ENCODE results near the gene NEUROD6. TPM values are rescaled to one million over a fixed set of nuclear protein-coding genes. Genes with fewer than 3 reads are reported as not detected.

The NEUROD6 gene
- polyA plus RNA-seq, 3 donors = not detected

- DNase-seq = no peak
- Histone ChIP-seq H3K27ac (ENCODE audit: low read depth in 1 of 2, low read length in 2 of 2) (no peak overlapping the region), H3K4me3 (replicated peaks in 1 of 3; ENCODE audit: low read depth in 2 of 3, low read length in 3 of 3) (no peak overlapping the region), H3K4me2 (replicated peaks; ENCODE audit: extremely low read depth, low read length, poor library complexity, severe bottlenecking) (no peak overlapping the region), H3K9ac (ENCODE audit: insufficient read depth, low read length, poor library complexity, severe bottlenecking) (no peak overlapping the region), H4K20me1 (ENCODE audit: insufficient read depth, low read length) (no peaks in the 10 kb centered on the region), H2AFZ (ENCODE audit: insufficient read depth, low read depth, low read length, poor library complexity, severe bottlenecking) (no peak overlapping the region), H3K4me1 (ENCODE audit: control insufficient read depth in 1 of 2, insufficient read depth in 2 of 2, low read length in 2 of 2) (no peaks in the 10 kb centered on the region), H3K9me3 (replicated peaks in 1 of 2; ENCODE audit: control insufficient read depth in 1 of 2, insufficient read depth in 1 of 2, low read length in 2 of 2) (no peaks in the 10 kb centered on the region), H3K36me3 (replicated peaks in 1 of 2; ENCODE audit: control insufficient read depth in 1 of 2, insufficient read depth in 2 of 2, low read length in 2 of 2) (no peaks in the 10 kb centered on the region), H3K79me2 (ENCODE audit: insufficient read depth, low read length) (no peaks in the 10 kb centered on the region), H3K27me3 (ENCODE audit: control insufficient read depth in 2 of 2, insufficient read depth in 2 of 2, low read length in 2 of 2) (peaks cover 0 to 2% of the 10 kb centered on the region in 2 donors)
- Mint-ChIP-seq H3K27me3 (ENCODE audit: low read depth in 3 of 3) (peaks cover 4 to 5% (median 5%) of the 10 kb centered on the region in 3 donors), H3K9me3 (peaks cover 0 to 2% (median 0%) of the 10 kb centered on the region in 7 donors), H3K4me1 (no peaks in the 10 kb centered on the region), H3K36me3 (no peaks in the 10 kb centered on the region), H3K4me3 (no peak overlapping the region), H3K27ac (no peak overlapping the region)
- intact Hi-C loops (cut with micrococcal nuclease) = no loop called here
- TF ChIP-seq CTCF (IDR thresholded peaks at IDR 0.05) = no peak
- 87% methylated on average over 5 of the region's 5 CpGs for WGBS (ENCODE audit: insufficient coverage)
These were observed 4.9 kb upstream of the NEUROD6 start for GRCh38 chr7:31345421-31345820.

GRCh38 chr7:31343516-31344305 is 3.2 kb upstream of the NEUROD6 start:
- no peak overlapping the region for H3K4me3 ChIP-seq (replicated peaks in 1 of 3; ENCODE audit: low read depth in 2 of 3, low read length in 3 of 3)
- H3K9me3 ChIP-seq (replicated peaks in 1 of 2; ENCODE audit: control insufficient read depth in 1 of 2, insufficient read depth in 1 of 2, low read length in 2 of 2) = no peaks in the 10 kb centered on the region
- peaks cover 2 to 6% of the 10 kb centered on the region in 2 donors for H3K27me3 ChIP-seq (ENCODE audit: control insufficient read depth in 2 of 2, insufficient read depth in 2 of 2, low read length in 2 of 2)
- no peak overlapping the region for H3K4me2 ChIP-seq (replicated peaks; ENCODE audit: extremely low read depth, low read length, poor library complexity, severe bottlenecking)
- H3K36me3 ChIP-seq (replicated peaks in 1 of 2; ENCODE audit: control insufficient read depth in 1 of 2, insufficient read depth in 2 of 2, low read length in 2 of 2) = no peaks in the 10 kb centered on the region
- Mint-ChIP-seq H3K9me3 (no peaks in the 10 kb centered on the region), H3K27me3 (ENCODE audit: low read depth in 3 of 3) (peaks cover 4 to 9% (median 9%) of the 10 kb centered on the region in 3 donors), H3K4me3 (no peak overlapping the region), H3K27ac (no peak overlapping the region), H3K36me3 (no peaks in the 10 kb centered on the region), H3K4me1 (no peaks in the 10 kb centered on the region)
- H2AFZ ChIP-seq (ENCODE audit: insufficient read depth, low read depth, low read length, poor library complexity, severe bottlenecking) = no peak overlapping the region
- TF ChIP-seq CTCF (IDR thresholded peaks at IDR 0.05) = no peak
- H3K4me1 ChIP-seq (ENCODE audit: control insufficient read depth in 1 of 2, insufficient read depth in 2 of 2, low read length in 2 of 2) = no peaks in the 10 kb centered on the region
- intact Hi-C loops (cut with micrococcal nuclease) = no loop called here
- no peak for DNase-seq
- no peaks in the 10 kb centered on the region for H4K20me1 ChIP-seq (ENCODE audit: insufficient read depth, low read length)
- H3K9ac ChIP-seq (ENCODE audit: insufficient read depth, low read length, poor library complexity, severe bottlenecking) = no peak overlapping the region
- no peak overlapping the region for H3K27ac ChIP-seq (ENCODE audit: low read depth in 1 of 2, low read length in 2 of 2)
- no peaks in the 10 kb centered on the region for H3K79me2 ChIP-seq (ENCODE audit: insufficient read depth, low read length)
- no CpG with 5 or more reads among the region's 3 CpGs for WGBS (ENCODE audit: insufficient coverage)
